ENCODE data around the gene P3H1.
"Not testable (repeated sequence)": the region's sequence is repeated elsewhere in the genome, so short reads cannot be mapped to it uniquely, and the experiment has no call there.

P3H1 gene

GRCh38 chr1:42742617-42743316 lies 24.1 kb downstream of the P3H1 start:
- DNase-seq = no peak

GRCh38 chr1:42742141-42742540 lies 24.7 kb downstream of the P3H1 start:
- DNase-seq = no peak

GRCh38 chr1:42741706-42742105 lies 25.1 kb downstream of the P3H1 start:
- DNase-seq = no peak

- no peak for DNase-seq
Measured at GRCh38 chr1:42740851-42741580, 25.8 kb downstream of the P3H1 start.

- DNase-seq = no peak
Measured at GRCh38 chr1:42739753-42740700, 26.8 kb downstream of the P3H1 start, which contains the start of gene CLDN19. Gene CLDN19 (minus strand): TSS chr1:42740236. CDS start chr1:42740063, 173 bp downstream.

- DNase-seq = no peak
Measured at GRCh38 chr1:42738678-42739226, 28.1 kb downstream of the P3H1 start.

GRCh38 chr1:42737986-42738677 lies 28.7 kb downstream of the P3H1 start:
- no peak for DNase-seq

- no peak for DNase-seq
Measured at GRCh38 chr1:42737257-42737656, 29.6 kb downstream of the P3H1 start.

GRCh38 chr1:42736571-42737200 lies 30.1 kb downstream of the P3H1 start:
- DNase-seq = no peak

- DNase-seq = no peak
Measured at GRCh38 chr1:42736152-42736551, 30.7 kb downstream of the P3H1 start.

GRCh38 chr1:42735477-42736105 lies 31.2 kb downstream of the P3H1 start:
- DNase-seq = no peak

GRCh38 chr1:42735056-42735455 lies 31.8 kb downstream of the P3H1 start:
- DNase-seq = no peak

- no peak for DNase-seq
Measured at GRCh38 chr1:42734201-42735035, 32.4 kb downstream of the P3H1 start.

GRCh38 chr1:42733415-42734200 lies 33.2 kb downstream of the P3H1 start:
- DNase-seq = no peak

- no peak for DNase-seq
Measured at GRCh38 chr1:42732126-42732680, 34.6 kb downstream of the P3H1 start.

- no peak for DNase-seq
Measured at GRCh38 chr1:42731585-42731984, 35.2 kb downstream of the P3H1 start.

GRCh38 chr1:42730988-42731387 lies 35.8 kb downstream of the P3H1 start:
- DNase-seq = no peak

GRCh38 chr1:42730002-42730401 lies 36.8 kb downstream of the P3H1 start:
- DNase-seq = no peak

- not testable (repeated sequence) for DNase-seq
Measured at GRCh38 chr1:42725820-42726219, 41.0 kb downstream of the P3H1 start.
